Kasumi-1 (cell line): ENCODE results near the gene LLGL1.

ENCODE experiments used
- DNase-seq, 2 experiments: peaks; one replicate each; lab custom pipeline; 2025; lab: John Stamatoyannopoulos, UW

Gene LLGL1

GRCh38 chr17:18230288-18231141 is 5.1 kb downstream of the LLGL1 start:
- DNase-seq: no peak

DNA sequence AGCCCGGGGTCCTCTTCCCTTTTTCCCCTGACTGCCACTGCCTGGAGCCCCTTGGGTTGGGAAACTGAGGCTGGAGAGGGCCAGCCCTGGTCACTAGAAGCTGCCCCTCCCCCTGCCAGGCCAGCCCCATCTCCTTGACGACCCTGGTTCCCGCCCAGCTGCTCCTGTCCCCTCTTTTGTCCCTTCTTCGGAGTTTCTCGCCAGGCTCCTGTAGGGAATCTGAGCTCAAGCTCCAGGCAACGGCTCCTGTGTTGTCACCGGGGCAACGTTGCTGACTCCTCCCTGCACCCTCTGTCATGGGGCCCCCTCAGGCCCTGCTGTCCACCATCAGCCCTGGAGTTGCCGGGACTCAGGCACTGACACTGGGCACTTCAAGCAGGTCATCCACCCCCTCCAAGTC is 5.7 kb downstream of the LLGL1 start:
- DNase-seq: no peak

DNA sequence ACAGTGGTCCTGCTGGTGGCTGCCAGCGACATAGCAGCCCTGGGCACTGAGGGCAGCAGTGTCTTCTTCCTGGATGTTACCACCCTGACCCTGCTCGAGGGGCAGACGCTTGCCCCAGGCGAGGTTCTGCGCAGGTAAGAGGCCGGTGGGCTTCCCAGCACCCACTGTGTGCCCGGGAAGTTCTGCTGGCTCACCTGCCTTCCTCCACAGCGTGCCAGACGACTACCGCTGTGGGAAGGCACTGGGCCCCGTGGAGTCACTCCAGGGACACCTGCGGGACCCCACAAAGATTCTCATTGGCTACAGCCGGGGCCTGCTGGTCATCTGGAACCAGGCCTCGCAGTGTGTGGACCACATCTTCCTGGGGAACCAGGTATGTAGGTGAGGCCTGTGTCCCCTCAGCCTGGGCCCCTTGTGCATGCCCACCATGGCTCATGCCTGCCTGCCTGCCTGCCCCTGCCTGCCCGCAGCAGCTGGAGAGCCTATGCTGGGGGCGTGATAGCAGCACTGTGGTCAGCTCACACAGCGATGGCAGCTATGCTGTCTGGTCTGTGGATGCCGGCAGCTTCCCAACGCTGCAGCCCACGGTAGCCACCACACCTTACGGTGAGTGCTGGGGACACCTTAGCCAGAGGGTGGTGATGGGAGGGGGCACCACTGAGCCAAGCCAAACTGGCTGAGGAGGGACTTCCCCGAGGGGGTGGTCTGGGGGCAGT is 8.5 kb downstream of the LLGL1 start:
- DNase-seq: no peak

GRCh38 chr17:18234853-18235380 is 9.5 kb downstream of the LLGL1 start:
- no peak for DNase-seq

DNA sequence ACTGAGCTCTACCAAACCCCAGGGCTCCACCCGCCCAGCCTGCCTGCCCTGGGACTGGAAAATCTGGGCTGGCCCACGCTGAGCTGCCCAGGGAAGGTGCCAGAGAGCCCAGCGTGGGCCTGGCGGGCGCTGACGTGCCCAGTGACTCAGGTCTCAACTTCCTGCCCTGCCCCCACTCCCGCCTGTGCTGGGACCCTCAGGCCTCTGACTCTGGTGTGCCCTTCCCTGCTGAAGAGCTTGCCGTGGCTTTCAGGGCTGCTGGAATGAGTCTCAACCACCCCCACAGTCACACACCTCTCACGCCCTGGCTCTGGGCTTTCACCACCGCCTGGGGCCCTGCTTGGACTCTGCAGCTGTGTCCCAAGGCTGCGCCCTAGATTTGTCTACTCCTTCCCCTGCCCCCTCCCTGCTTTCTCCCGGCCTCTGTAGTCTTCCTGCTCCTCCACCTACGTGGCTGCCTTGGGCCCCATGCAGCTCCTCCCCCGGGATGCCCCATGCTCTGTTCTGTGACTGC is 10.4 kb downstream of the LLGL1 start:
- DNase-seq: no peak

DNA sequence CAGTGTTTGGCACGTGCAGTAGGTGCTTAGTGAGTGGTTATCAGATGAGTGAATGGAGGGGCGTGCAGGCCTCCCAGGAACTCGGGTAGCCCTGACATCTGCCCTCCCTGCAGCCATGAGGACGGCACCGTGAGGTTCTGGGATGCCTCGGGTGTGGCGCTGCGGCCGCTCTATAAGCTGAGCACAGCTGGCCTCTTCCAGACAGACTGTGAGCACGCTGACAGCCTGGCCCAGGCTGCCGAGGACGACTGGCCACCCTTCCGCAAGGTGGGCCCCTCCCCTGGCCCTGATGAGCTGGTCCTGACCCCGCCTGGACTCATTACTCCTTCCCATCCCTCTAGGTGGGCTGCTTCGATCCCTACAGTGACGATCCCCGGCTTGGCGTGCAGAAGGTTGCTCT is 11.1 kb downstream of the LLGL1 start:
- DNase-seq: no peak

DNA sequence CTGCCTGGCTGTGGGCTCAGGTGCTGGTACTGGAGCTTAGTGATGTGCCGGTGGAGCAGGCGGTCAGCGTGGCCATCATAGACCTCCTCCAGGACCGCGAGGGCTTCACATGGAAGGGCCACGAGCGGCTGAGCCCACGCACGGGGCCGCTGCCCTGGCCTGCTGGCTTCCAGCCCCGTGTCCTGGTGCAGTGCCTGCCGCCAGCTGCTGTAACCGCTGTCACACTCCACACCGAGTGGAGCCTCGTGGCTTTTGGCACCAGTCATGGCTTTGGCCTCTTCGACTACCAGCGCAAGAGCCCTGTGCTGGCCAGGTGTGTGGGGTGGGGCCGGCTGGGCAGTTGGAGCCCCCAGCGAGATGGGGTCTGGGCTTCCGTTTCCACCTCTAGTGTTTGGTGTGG is 12.0 kb downstream of the LLGL1 start:
- no peak for DNase-seq

DNA sequence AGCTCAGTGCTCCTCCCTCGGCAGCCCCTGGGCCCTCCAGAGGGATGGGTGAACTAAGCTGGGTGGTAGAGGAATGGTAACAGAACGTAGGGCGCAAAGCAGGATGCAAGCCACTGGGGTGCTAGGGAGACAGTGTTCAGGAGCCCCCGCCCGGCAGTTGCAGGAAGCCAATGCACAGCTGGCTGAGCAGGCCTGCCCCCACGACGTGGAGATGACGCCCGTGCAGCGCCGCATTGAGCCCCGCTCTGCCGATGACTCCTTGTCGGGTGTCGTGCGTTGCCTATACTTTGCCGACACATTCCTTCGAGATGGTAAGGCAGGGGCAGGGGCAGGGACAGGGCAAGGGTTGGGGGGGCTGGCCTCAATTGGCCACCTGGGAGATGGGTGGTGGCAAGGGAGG is 12.9 kb downstream of the LLGL1 start:
- no peak for DNase-seq

GRCh38 chr17:18240449-18240848 is 15.0 kb downstream of the LLGL1 start:
- DNase-seq: no peak

GRCh38 chr17:18241229-18241871 is 15.9 kb downstream of the LLGL1 start:
- no peak for DNase-seq

- no peak for DNase-seq
These were observed 19.8 kb downstream of the LLGL1 start for GRCh38 chr17:18245038-18245776.

GRCh38 chr17:18246109-18246725 is 20.8 kb downstream of the LLGL1 start:
- DNase-seq: no peak

- DNase-seq: no peak
These were observed 21.6 kb downstream of the LLGL1 start for GRCh38 chr17:18246880-18247612.

- DNase-seq: no peak
These were observed 22.2 kb downstream of the LLGL1 start for GRCh38 chr17:18247613-18248001.

- DNase-seq: peak; percentile 43 to 45
These were observed 22.9 kb downstream of the LLGL1 start for GRCh38 chr17:18248300-18248731.

GRCh38 chr17:18248811-18249210 is 23.4 kb downstream of the LLGL1 start:
- no peak for DNase-seq

DNA sequence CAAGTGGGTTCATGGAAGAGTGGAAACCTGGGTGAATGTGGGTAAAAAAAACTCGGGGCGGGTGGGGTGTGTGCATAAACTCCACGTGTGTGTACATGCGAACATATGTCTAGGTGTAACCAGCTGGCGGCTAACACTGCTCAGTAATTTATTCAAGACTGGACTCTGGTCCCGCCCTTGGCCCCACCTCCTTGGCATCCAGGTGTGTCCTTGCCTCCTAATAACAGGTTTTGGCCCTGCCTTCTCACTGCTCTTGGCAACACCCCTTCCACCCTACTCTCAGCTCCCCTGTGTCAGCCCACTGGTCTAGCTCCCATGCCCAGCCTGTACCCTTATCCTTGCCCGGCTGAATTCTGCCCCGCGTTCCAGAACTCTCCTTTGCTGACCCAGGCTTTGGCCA is 24.8 kb downstream of the LLGL1 start:
- no peak for DNase-seq

GRCh38 chr17:18250708-18251107 is 25.3 kb downstream of the LLGL1 start:
- DNase-seq: no peak

DNA sequence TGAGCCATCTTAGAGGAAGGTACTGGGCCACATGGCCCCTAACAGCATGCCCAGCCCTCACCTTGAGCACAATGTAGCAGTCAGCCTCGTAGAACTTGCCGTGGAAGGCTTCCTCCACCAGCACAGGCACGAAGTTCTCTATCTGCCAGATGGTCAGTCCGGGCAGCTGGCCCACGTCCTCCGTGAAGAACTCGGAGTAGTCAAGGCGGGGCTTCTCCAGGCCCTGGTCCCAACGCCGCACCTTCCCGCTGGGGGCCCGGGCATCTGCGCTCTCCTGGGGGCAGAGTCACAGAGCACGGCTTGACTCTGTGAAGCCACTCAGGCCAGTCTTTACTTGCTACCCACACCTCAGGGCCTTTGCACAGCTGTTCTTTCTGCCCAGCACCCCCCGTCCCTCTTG is 25.8 kb downstream of the LLGL1 start:
- no peak for DNase-seq

- no peak for DNase-seq
These were observed 26.7 kb downstream of the LLGL1 start for GRCh38 chr17:18252160-18252559.
